H9 (cell line): ENCODE data around the gene NCKAP5. TPM values are rescaled to one million over a fixed set of nuclear protein-coding genes. Genes with fewer than 3 reads are reported as not detected.

Experiments
- DNase-seq: peaks from one replicate; pipeline ENCODE4 v3.0.0-alpha.2; 2017
- H2AFZ ChIP-seq: one replicate; pipeline ENCODE4 v1.6.1; 2013; ENCODE audit warnings: mild to moderate bottlenecking, low read length, control low read depth, moderate library complexity
- H2AK5ac ChIP-seq: 2 replicates; pipeline ENCODE4 v1.6.1; 2013; ENCODE audit warnings: low read length, control low read depth, mixed read lengths; ENCODE audit not compliant: insufficient read length
- H2BK120ac ChIP-seq: one replicate; pipeline ENCODE4 v1.6.1; 2013; ENCODE audit warnings: low read depth, mild to moderate bottlenecking, low read length, control low read depth, inconsistent platforms; ENCODE audit not compliant: poor library complexity, severe bottlenecking
- H2BK12ac ChIP-seq: 2 replicates; pipeline ENCODE4 v1.6.1; 2013; ENCODE audit warnings: low read length, control low read depth, mixed read lengths, low read depth; ENCODE audit not compliant: insufficient read length
- H2BK15ac ChIP-seq: 2 replicates; pipeline ENCODE4 v1.6.1; 2013; ENCODE audit warnings: low read depth, low read length, control low read depth
- H2BK20ac ChIP-seq: one replicate; pipeline ENCODE4 v1.6.1; 2013; ENCODE audit warnings: low read depth, mild to moderate bottlenecking, low read length, control low read depth, inconsistent platforms; ENCODE audit not compliant: poor library complexity, severe bottlenecking
- H2BK5ac ChIP-seq: 2 replicates; pipeline ENCODE4 v1.6.1; 2013; ENCODE audit warnings: low read length, control low read depth, mixed read lengths; ENCODE audit not compliant: insufficient read length
- H3K14ac ChIP-seq: 2 replicates; pipeline ENCODE4 v1.6.1; 2013; ENCODE audit warnings: low read length, control low read depth; ENCODE audit not compliant: insufficient read depth
- H3K18ac ChIP-seq: 2 replicates; pipeline ENCODE4 v1.6.1; 2013; ENCODE audit warnings: low read depth, mild to moderate bottlenecking, mixed read lengths, low read length, control low read depth; ENCODE audit not compliant: insufficient read length
- H3K23ac ChIP-seq: 2 replicates; pipeline ENCODE4 v1.6.1; 2013; ENCODE audit warnings: low read length, control low read depth, mixed read lengths, low read depth; ENCODE audit not compliant: insufficient read length
- H3K23me2 ChIP-seq: 2 replicates; pipeline ENCODE4 v1.6.1; 2013; ENCODE audit warnings: low read depth, mild to moderate bottlenecking, mixed read lengths, low read length, control low read depth; ENCODE audit not compliant: insufficient read length, poor library complexity, severe bottlenecking
- H3K27ac ChIP-seq: 2 replicates; pipeline ENCODE4 v1.5.1; 2013; ENCODE audit warnings: low read length, control low read depth, mixed read lengths, low read depth; ENCODE audit not compliant: insufficient read length
- H3K27me3 ChIP-seq: 2 replicates; pipeline ENCODE4 v1.6.1; 2013; ENCODE audit warnings: low read length, control low read depth, inconsistent platforms; ENCODE audit not compliant: insufficient read depth
- H3K4ac ChIP-seq: 2 replicates; pipeline ENCODE4 v1.6.1; 2013; ENCODE audit warnings: low read depth, mild to moderate bottlenecking, control low read depth, inconsistent platforms, low read length, moderate library complexity
- H3K4me1 ChIP-seq: 2 replicates; pipeline ENCODE4 v1.6.1; 2013; ENCODE audit warnings: low read length, control low read depth, inconsistent platforms; ENCODE audit not compliant: insufficient read depth
- H3K4me2 ChIP-seq: 2 replicates; pipeline ENCODE4 v1.6.1; 2013; ENCODE audit warnings: low read length, control low read depth, mixed read lengths; ENCODE audit not compliant: insufficient read length, insufficient read depth
- H3K56ac ChIP-seq: 2 replicates; pipeline ENCODE4 v1.6.1; 2013; ENCODE audit warnings: low read depth, mild to moderate bottlenecking, mixed read lengths, low read length, control low read depth; ENCODE audit not compliant: insufficient read length
- H3K79me1 ChIP-seq: 2 replicates; pipeline ENCODE4 v1.6.1; 2013; ENCODE audit warnings: low read depth, mild to moderate bottlenecking, moderate library complexity, low read length, control low read depth, inconsistent platforms; ENCODE audit not compliant: insufficient read depth, poor library complexity, severe bottlenecking
- H3K79me2 ChIP-seq: 2 replicates; pipeline ENCODE4 v1.6.1; 2013; ENCODE audit warnings: low read length, control low read depth, inconsistent platforms; ENCODE audit not compliant: insufficient read depth
- H3K9ac ChIP-seq: 2 replicates; pipeline ENCODE4 v1.6.1; 2013; ENCODE audit warnings: low read length, control low read depth, mixed read lengths; ENCODE audit not compliant: insufficient read length; ENCODE audit errors: extremely low read depth
- H3K9me3 ChIP-seq: one replicate; pipeline ENCODE4 v1.6.1; 2013; ENCODE audit warnings: low read depth, low read length, inconsistent platforms; ENCODE audit not compliant: control insufficient read depth
- H3T11ph ChIP-seq: one replicate; pipeline ENCODE4 v1.6.1; 2013; ENCODE audit warnings: mild to moderate bottlenecking, low read length, control low read depth, inconsistent platforms
- H4K20me1 ChIP-seq: one replicate; pipeline ENCODE4 v1.6.1; 2013; ENCODE audit not compliant: control insufficient read depth, insufficient read length, insufficient read depth
- H4K5ac ChIP-seq: 2 replicates; pipeline ENCODE4 v1.6.1; 2013; ENCODE audit warnings: low read depth, mild to moderate bottlenecking, mixed read lengths, low read length, control low read depth; ENCODE audit not compliant: insufficient read length
- H4K8ac ChIP-seq: replicated peaks from 2 replicates; pipeline ENCODE4 v1.6.1; 2013; ENCODE audit warnings: low read length, control low read depth, mixed read lengths, low read depth; ENCODE audit not compliant: insufficient read length
- H4K91ac ChIP-seq: 2 replicates; pipeline ENCODE4 v1.6.1; 2013; ENCODE audit warnings: low read depth, mild to moderate bottlenecking, moderate library complexity, mixed read lengths, low read length, control low read depth; ENCODE audit not compliant: insufficient read length
- H3K27ac Mint-ChIP-seq, 3 experiments: 2 replicates in 2 of 3; 3 replicates in 1 of 3; pipeline ENCODE4 v1.8.0; 2020 to 2021; ENCODE audit warnings: mixed read lengths in 3 of 3, mild to moderate bottlenecking in 1 of 3, moderate library complexity in 1 of 3
- H3K27me3 Mint-ChIP-seq: 2 replicates; pipeline ENCODE4 v1.8.0; 2021; ENCODE audit warnings: low read depth, mild to moderate bottlenecking, moderate library complexity, mixed read lengths
- H3K36me3 Mint-ChIP-seq, 3 experiments: 2 replicates in 2 of 3; 3 replicates in 1 of 3; pipeline ENCODE4 v1.8.0; 2020 to 2021; ENCODE audit warnings: low read depth in 3 of 3, mixed read lengths in 3 of 3; ENCODE audit not compliant: insufficient read depth in 1 of 3
- H3K4me1 Mint-ChIP-seq, 2 experiments: 2 replicates each; pipeline ENCODE4 v1.8.0; 2020; ENCODE audit warnings: mixed read lengths in 2 of 2
- H3K4me3 Mint-ChIP-seq, 2 experiments: 2 replicates in 1 of 2; 3 replicates in 1 of 2; pipeline ENCODE4 v1.8.0; 2020 to 2021; ENCODE audit warnings: mild to moderate bottlenecking in 2 of 2, mixed read lengths in 2 of 2, moderate library complexity in 1 of 2
- H3K9me3 Mint-ChIP-seq, 2 experiments: 2 replicates in 1 of 2; 3 replicates in 1 of 2; pipeline ENCODE4 v1.8.0; 2020; ENCODE audit warnings: mild to moderate bottlenecking in 2 of 2, mixed read lengths in 2 of 2, moderate library complexity in 1 of 2
- WGBS: extraction: QIAGEN DNeasy Blood & Tissue Kit; methylation state at CpG from one replicate; pipeline ENCODE4 v1.1.7; 2013; ENCODE audit warnings: missing lambda C conversion rate, low lambda C conversion rate, mixed read lengths; ENCODE audit not compliant: insufficient read length; ENCODE audit errors: extremely low coverage; 5-methylcytosine and 5-hydroxymethylcytosine counted together
- total RNA-seq: library from RNA; stranded (reverse); gene quantifications from 2 replicates; pipeline ENCODE4 v1.2.1, GENCODE V29; 2021
- TF ChIP-seq, protein P1 (sequence below): fragments of 200-600 bp; sonication (generic); conservative IDR thresholded peaks from 3 replicates; pipeline ENCODE4 v1.8.0; 2021; ENCODE audit warnings: antibody characterized with exemption, mild to moderate bottlenecking

The NCKAP5 gene
- total RNA-seq, 1 experiment from 2014 or later = 0.26 TPM

DNA sequence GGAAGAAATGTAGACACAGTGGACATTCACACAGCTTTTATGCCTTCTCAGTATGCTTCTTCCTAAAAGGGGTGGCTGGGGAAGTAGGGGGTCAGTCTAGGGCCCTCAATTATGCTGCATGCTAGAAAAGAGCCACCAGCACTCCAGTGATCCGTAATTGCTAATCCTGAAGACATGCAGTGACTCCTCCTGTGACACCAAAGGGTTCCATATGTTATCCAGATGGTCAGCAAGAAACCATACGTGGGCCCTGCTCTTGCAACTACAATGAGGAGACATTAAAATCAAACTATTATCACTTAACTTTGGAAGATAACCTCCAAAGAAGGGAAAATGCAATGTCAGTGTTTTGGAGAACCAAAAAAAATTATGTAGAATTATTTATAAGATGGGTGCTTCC lies 754.8 kb downstream of the NCKAP5 start:
- H3K4me1 ChIP-seq = peaks cover 3% of the 10 kb centered on the region; the same call in 1 of the 2 replicates
- TF ChIP-seq, protein P1, sequence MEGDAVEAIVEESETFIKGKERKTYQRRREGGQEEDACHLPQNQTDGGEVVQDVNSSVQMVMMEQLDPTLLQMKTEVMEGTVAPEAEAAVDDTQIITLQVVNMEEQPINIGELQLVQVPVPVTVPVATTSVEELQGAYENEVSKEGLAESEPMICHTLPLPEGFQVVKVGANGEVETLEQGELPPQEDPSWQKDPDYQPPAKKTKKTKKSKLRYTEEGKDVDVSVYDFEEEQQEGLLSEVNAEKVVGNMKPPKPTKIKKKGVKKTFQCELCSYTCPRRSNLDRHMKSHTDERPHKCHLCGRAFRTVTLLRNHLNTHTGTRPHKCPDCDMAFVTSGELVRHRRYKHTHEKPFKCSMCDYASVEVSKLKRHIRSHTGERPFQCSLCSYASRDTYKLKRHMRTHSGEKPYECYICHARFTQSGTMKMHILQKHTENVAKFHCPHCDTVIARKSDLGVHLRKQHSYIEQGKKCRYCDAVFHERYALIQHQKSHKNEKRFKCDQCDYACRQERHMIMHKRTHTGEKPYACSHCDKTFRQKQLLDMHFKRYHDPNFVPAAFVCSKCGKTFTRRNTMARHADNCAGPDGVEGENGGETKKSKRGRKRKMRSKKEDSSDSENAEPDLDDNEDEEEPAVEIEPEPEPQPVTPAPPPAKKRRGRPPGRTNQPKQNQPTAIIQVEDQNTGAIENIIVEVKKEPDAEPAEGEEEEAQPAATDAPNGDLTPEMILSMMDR = no peak
- no peak overlapping the region for H3K18ac ChIP-seq
- Mint-ChIP-seq H3K27ac (no peak overlapping the region), H3K4me3 (no peak overlapping the region), H3K36me3 (peaks cover 10 to 14% (median 13%) of the 10 kb centered on the region in 3 experiments; a peak in 6 of 7 replicates), H3K4me1 (peaks cover 12 to 18% of the 10 kb centered on the region in 2 experiments), H3K27me3 (no peaks in the 10 kb centered on the region; the same call in 1 of the 2 replicates), H3K9me3 (peaks cover 12 to 38% of the 10 kb centered on the region in 2 experiments; a peak in 4 of 5 replicates)
- no peak for DNase-seq
- H3K4me2 ChIP-seq = no peak overlapping the region
- H3K14ac ChIP-seq = no peak overlapping the region
- H3K23ac ChIP-seq = no peak overlapping the region
- no peak overlapping the region for H4K5ac ChIP-seq
- H3K9ac ChIP-seq = no peak overlapping the region
- no peaks in the 10 kb centered on the region for H3K9me3 ChIP-seq
- no peaks in the 10 kb centered on the region for H4K20me1 ChIP-seq
- no peak overlapping the region for H3T11ph ChIP-seq
- H2BK12ac ChIP-seq = no peak overlapping the region
- no peak overlapping the region for H2BK120ac ChIP-seq
- no peaks in the 10 kb centered on the region for H3K79me1 ChIP-seq
- H2BK20ac ChIP-seq = no peak overlapping the region
- no peak overlapping the region for H2BK5ac ChIP-seq
- H3K23me2 ChIP-seq = no peaks in the 10 kb centered on the region
- no peaks in the 10 kb centered on the region for H3K27me3 ChIP-seq
- no peaks in the 10 kb centered on the region for H3K79me2 ChIP-seq
- H2AK5ac ChIP-seq = no peak overlapping the region
- no peak overlapping the region for H2BK15ac ChIP-seq
- no peak overlapping the region for H4K8ac ChIP-seq
- no CpG with 5 or more reads among the region's 2 CpGs for WGBS
- H3K56ac ChIP-seq = no peak overlapping the region
- H3K27ac ChIP-seq = no peak overlapping the region
- no peak overlapping the region for H3K4ac ChIP-seq
- H2AFZ ChIP-seq = no peak overlapping the region
- H4K91ac ChIP-seq = no peak overlapping the region
